Measurements from ENCODE around the gene WWOX. TPM values are rescaled to one million over a fixed set of nuclear protein-coding genes. Genes with fewer than 3 reads are reported as not detected.
"Not testable (repeated sequence)": the region's sequence is repeated elsewhere in the genome, so short reads cannot be mapped to it uniquely, and the experiment has no call there.

The WWOX gene
- total and polyA plus RNA-seq, 10 donors: 5.9 to 90.3 (median 26.4) TPM

DNA sequence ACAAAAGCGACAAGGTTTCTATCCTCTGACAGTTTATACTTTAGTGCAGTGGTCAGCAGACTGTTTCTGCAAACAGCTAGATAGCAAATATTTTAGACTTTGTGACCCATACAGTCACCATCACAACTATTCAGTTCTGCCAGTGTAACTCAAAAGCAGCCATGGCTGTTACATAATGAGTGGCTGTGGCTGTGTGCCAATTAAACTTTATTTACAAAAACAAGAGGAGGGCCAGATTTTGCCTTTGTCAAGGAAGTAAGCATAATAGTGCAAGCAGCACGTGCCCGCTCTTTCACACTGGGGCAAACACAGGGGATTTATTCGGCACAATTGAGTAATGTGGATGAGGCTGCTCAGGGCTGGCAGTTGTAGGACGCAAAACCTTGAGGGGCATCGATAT lies 949.6 kb downstream of the WWOX start:
- no peak for DNase-seq
- TF ChIP-seq, protein P1, sequence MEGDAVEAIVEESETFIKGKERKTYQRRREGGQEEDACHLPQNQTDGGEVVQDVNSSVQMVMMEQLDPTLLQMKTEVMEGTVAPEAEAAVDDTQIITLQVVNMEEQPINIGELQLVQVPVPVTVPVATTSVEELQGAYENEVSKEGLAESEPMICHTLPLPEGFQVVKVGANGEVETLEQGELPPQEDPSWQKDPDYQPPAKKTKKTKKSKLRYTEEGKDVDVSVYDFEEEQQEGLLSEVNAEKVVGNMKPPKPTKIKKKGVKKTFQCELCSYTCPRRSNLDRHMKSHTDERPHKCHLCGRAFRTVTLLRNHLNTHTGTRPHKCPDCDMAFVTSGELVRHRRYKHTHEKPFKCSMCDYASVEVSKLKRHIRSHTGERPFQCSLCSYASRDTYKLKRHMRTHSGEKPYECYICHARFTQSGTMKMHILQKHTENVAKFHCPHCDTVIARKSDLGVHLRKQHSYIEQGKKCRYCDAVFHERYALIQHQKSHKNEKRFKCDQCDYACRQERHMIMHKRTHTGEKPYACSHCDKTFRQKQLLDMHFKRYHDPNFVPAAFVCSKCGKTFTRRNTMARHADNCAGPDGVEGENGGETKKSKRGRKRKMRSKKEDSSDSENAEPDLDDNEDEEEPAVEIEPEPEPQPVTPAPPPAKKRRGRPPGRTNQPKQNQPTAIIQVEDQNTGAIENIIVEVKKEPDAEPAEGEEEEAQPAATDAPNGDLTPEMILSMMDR (IDR thresholded peaks at IDR 0.05 in 8 of 11, conservative IDR thresholded peaks at IDR 0.05 in 3 of 11): no peak
- TF ChIP-seq POLR2AphosphoS5 (IDR thresholded peaks at IDR 0.05): no peak
- no peak for TF ChIP-seq POLR2A (IDR thresholded peaks at IDR 0.05)
- intact Hi-C loops (cut with DNase I; ENCODE audit: low total_unique reads): no loop called here

GRCh38 chr16:79050063-79050462 lies 950.6 kb downstream of the WWOX start:
- WGBS, 5 donors: 96 to 98% (median 97%) methylated on average over 4 of the region's 4 CpGs
- no peak for DNase-seq
- Histone ChIP-seq H3K9me3 (peaks cover 0 to 11% (median 0%) of the 10 kb centered on the region in 8 donors), H3K4me3 (no peak overlapping the region), H3K36me3 (no peaks in the 10 kb centered on the region), H3K27me3 (replicated peaks in 1 of 7) (no peaks in the 10 kb centered on the region), H3K27ac (no peak overlapping the region), H3K4me1 (no peaks in the 10 kb centered on the region)
- intact Hi-C loops (cut with DNase I; ENCODE audit: low total_unique reads): no loop called here
- no peak for TF ChIP-seq POLR2AphosphoS5 (IDR thresholded peaks at IDR 0.05)
- TF ChIP-seq, protein P1 (IDR thresholded peaks at IDR 0.05 in 8 of 11, conservative IDR thresholded peaks at IDR 0.05 in 3 of 11): no peak
- TF ChIP-seq POLR2A (IDR thresholded peaks at IDR 0.05): no peak

More for the DNA sequence above, 949.6 kb downstream of the WWOX start:
- peaks cover 0 to 11% (median 0%) of the 10 kb centered on the region in 8 donors for H3K9me3 ChIP-seq
- H3K27ac ChIP-seq: no peak overlapping the region
- H3K27me3 ChIP-seq (replicated peaks in 1 of 7): no peaks in the 10 kb centered on the region
- 91 to 96% (median 95%) methylated on average over 6 of the region's 6 CpGs for WGBS, 5 donors
- H3K4me1 ChIP-seq: no peaks in the 10 kb centered on the region
- no peaks in the 10 kb centered on the region for H3K36me3 ChIP-seq
- H3K4me3 ChIP-seq: no peak overlapping the region

DNA sequence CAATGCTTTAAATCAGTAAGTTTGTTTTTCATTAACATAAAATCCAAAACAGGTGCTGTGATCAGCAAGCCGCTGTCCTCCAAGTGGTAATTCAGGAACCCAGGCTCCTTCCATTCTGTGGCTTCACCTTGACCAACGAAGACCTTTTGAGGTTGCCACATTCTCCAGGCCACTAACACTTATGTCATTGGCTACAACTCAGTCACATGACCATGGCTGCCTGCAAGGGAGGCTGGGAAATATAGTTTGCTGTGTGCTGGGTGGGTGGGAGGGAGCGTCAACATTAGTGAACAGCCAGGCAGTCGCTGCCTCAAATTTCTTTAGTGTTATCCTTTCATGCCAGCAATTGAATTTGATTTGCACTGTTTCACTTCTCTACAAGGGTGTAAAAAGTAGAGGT lies 951.9 kb downstream of the WWOX start:
- TF ChIP-seq POLR2AphosphoS5 (IDR thresholded peaks at IDR 0.05): no peak
- TF ChIP-seq, protein P1 (IDR thresholded peaks at IDR 0.05 in 8 of 11, conservative IDR thresholded peaks at IDR 0.05 in 3 of 11): no peak
- TF ChIP-seq POLR2A (IDR thresholded peaks at IDR 0.05): no peak
- Histone ChIP-seq H3K4me3 (no peak overlapping the region), H3K27me3 (replicated peaks in 1 of 7) (no peaks in the 10 kb centered on the region), H3K4me1 (no peaks in the 10 kb centered on the region), H3K36me3 (no peaks in the 10 kb centered on the region), H3K9me3 (peaks cover 0 to 11% (median 0%) of the 10 kb centered on the region in 8 donors), H3K27ac (no peak overlapping the region)
- intact Hi-C loops (cut with DNase I; ENCODE audit: low total_unique reads): no loop called here
- 87 to 95% (median 88%) methylated on average over 4 of the region's 4 CpGs for WGBS, 5 donors
- DNase-seq: no peak

- H3K4me3 ChIP-seq; intact Hi-C loops (cut with DNase I; ENCODE audit: low total_unique reads); H3K27me3 ChIP-seq (replicated peaks in 1 of 7); H3K36me3 ChIP-seq; H3K27ac ChIP-seq; H3K4me1 ChIP-seq; DNase-seq: not testable (repeated sequence)
- peaks cover 0 to 11% (median 0%) of the 10 kb centered on the region in 8 donors for H3K9me3 ChIP-seq
- 81 to 96% (median 94%) methylated on average over 4 of the region's 4 CpGs for WGBS, 5 donors
Observed at GRCh38 chr16:79052198-79052597, 952.7 kb downstream of the WWOX start.

GRCh38 chr16:79053577-79053976 lies 954.1 kb downstream of the WWOX start:
- intact Hi-C loops (cut with DNase I; ENCODE audit: low total_unique reads): no loop called here
- no peaks in the 10 kb centered on the region for H3K36me3 ChIP-seq
- 92 to 97% (median 95%) methylated on average over 4 of the region's 4 CpGs for WGBS, 5 donors

More at GRCh38 chr16:79053577-79053976, 954.1 kb downstream of the WWOX start:
- H3K27ac ChIP-seq: no peak overlapping the region
- no peaks in the 10 kb centered on the region for H3K27me3 ChIP-seq (replicated peaks in 1 of 7)
- H3K9me3 ChIP-seq: peaks cover 0 to 11% (median 0%) of the 10 kb centered on the region in 8 donors
- no peak for DNase-seq
- TF ChIP-seq, protein P1 (IDR thresholded peaks at IDR 0.05 in 8 of 11, conservative IDR thresholded peaks at IDR 0.05 in 3 of 11): no peak
- TF ChIP-seq POLR2AphosphoS5 (IDR thresholded peaks at IDR 0.05) (no peak), POLR2A (IDR thresholded peaks at IDR 0.05) (no peak)
- H3K4me1 ChIP-seq: no peaks in the 10 kb centered on the region
- no peak overlapping the region for H3K4me3 ChIP-seq
